Measurements from ENCODE around the gene CACNG5.

CACNG5 gene

DNA sequence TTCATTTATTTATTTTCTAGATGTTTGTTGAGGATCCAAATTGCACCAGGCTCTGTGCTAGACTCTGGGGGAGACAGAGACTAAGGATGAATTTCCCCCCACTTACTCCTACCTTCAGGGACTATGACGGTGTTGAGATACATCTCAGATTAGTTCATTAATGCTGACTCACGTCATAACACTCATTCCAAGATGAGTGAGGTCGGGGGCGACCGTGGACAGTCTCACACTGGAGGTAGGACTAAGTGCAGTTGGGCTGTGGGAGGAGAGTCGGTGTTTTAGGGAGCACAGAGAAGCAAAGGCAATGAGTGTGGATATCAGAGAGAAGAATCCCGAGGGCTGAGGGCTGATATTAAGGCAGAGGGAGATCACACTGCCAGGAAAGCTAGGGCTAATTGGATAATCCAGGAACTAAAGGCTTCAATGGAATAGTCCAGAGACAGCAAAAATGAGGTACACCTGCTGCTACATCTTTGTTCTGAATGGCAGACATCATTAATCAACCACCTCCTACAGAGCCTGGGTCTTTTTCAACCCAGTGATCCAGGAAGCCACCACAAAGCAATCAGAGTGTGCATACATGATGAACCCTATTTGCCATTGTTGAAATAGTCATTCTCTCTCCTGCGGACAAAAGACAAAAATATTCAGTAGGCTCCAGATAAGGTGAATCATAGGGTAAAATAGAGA, 91.0 kb downstream of the CACNG5 start:
- in situ Hi-C loops (cut with HindIII; ENCODE audit: low pct_ligation_motif_present, low pct_unique_long_range_greater_than_20kb, low sequenced_read_pairs) = no loop called here

DNA sequence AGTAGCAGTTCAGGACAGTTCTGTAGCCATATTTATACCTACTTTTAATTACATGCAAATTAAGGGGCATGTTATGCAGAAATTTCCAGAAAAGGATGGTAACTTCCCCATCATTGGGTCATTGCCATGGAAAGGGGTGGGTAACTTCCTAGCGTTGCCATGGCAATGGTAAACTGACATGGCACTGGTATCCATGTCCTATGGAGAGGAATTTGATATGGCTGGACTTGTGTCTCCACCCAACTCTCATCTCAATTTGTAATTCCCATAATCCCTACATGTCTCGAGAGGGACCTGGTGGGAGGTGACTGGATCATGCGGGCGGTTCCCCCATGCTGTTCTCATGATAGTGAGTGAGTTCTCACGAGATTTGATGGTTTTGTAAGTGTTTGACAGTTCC, 94.0 kb downstream of the CACNG5 start:
- in situ Hi-C loops (cut with HindIII; ENCODE audit: low pct_ligation_motif_present, low pct_unique_long_range_greater_than_20kb, low sequenced_read_pairs) = no loop called here
- DNase-seq = no peak

More for the DNA sequence above, 91.0 kb downstream of the CACNG5 start:
- no peak for DNase-seq

DNA sequence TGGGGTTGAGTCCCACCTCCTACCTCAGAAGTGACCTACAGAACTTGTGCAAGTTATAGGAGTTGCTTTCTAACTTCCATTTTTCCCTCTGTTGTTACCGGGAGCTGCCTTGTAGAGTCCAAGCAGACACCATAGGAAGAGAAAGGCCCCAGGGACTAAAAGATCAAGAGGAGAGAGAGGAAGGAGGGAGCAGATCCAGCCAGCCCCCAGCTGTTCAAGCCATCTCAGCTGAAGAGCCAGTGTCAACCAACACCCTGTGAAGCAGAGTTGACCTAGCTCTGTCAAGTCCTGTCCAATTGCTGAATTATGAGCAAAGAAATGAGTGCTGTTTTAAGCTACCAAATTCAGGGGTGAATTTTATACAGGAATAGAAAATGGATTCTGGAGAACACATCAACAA, 94.7 kb downstream of the CACNG5 start:
- DNase-seq = no peak
- in situ Hi-C loops (cut with HindIII; ENCODE audit: low pct_ligation_motif_present, low pct_unique_long_range_greater_than_20kb, low sequenced_read_pairs) = no loop called here

DNA sequence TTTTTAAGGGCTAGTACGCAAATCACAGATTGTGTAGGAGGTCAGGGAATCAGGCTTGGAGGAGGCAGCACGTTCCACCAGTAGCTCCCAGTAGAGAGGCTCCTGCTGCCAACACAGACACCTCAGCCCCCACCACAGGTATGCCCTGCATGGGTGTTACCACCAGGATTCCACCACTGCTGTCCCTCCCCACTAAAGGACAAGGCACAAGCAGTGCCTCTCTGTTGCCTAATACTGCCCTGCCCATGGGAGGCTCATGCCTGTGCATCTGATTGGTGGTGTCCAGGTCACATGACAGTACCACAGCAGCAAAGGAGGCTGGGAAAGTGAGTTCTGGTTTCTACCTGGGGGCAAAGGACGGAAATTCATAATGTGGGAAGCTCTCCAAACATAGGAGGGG, 96.0 kb downstream of the CACNG5 start:
- no peak for DNase-seq
- in situ Hi-C loops (cut with HindIII; ENCODE audit: low pct_ligation_motif_present, low pct_unique_long_range_greater_than_20kb, low sequenced_read_pairs) = no loop called here

DNA sequence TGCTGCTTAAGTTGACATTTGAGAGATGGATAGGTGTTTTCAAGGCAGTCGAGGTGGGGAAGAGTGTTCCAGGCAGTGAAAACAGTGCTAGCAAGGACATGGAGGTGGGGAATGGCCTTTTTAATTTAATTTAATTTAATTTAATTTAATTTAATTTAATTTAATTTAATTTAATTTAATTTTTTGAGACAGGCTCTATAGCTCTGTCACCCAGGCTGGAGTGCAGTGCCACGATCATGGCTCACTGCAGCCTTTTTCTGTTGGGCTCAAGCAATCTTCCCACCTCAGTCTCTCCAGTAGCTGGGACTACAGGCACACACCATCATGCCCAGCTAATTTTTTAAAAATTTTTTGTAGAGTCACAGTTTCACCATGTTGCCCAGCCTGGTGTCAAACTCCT, 97.4 kb downstream of the CACNG5 start:
- no peak for DNase-seq
- in situ Hi-C loops (cut with HindIII; ENCODE audit: low pct_ligation_motif_present, low pct_unique_long_range_greater_than_20kb, low sequenced_read_pairs) = no loop called here

DNA sequence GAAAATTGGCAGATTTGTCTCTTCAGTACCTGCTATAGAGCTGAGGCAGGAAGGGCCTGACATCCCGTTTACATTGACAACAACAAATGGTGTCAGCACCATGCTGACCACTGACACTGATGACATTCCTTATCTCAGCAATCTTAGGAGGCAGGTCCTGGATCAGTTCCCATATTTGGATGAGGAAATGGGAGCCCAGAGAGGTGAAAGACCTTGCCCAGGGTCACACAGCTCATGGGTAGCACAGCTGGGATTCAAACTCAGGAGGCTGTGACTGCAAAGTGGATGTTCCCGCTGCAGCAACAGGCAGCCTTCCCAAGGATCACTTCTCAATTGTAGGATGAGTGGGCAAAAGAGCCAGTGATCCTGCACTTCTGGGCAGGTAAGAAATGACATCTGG, 99.1 kb downstream of the CACNG5 start:
- DNase-seq = no peak

More for the DNA sequence above, 99.1 kb downstream of the CACNG5 start:
- in situ Hi-C loops (cut with HindIII; ENCODE audit: low pct_ligation_motif_present, low pct_unique_long_range_greater_than_20kb, low sequenced_read_pairs) = no loop called here
